Measurements from ENCODE around the gene TNMD. TPM values are rescaled to one million over a fixed set of nuclear protein-coding genes. Genes with fewer than 3 reads are reported as not detected.

Gene TNMD
- total RNA-seq: not detected in 2 replicates

DNA sequence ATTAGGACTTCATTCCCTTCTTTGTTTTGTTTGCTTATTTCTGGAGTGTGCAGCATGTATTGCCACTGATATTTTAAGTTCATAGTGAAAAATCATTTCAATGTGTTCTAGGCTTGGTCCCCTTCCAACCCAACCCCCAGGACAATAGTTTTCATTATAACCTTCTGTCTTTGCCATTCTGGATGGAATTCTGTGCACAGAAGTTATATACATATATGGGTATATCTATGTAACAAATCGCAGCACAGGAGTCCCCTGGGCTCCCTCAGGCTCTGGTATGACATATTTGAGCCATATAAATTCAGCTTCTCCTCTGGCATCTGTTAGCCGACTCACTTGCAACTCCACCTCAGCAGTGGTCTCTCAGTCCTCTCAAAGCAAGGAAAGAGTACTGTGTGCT lies at the start of gene TNMD:
Gene TNMD, plus strand, starts transcription at position 326 of the 400 bp plus-strand sequence. CDS start 83 bp downstream, outside the sequence.

DNA sequence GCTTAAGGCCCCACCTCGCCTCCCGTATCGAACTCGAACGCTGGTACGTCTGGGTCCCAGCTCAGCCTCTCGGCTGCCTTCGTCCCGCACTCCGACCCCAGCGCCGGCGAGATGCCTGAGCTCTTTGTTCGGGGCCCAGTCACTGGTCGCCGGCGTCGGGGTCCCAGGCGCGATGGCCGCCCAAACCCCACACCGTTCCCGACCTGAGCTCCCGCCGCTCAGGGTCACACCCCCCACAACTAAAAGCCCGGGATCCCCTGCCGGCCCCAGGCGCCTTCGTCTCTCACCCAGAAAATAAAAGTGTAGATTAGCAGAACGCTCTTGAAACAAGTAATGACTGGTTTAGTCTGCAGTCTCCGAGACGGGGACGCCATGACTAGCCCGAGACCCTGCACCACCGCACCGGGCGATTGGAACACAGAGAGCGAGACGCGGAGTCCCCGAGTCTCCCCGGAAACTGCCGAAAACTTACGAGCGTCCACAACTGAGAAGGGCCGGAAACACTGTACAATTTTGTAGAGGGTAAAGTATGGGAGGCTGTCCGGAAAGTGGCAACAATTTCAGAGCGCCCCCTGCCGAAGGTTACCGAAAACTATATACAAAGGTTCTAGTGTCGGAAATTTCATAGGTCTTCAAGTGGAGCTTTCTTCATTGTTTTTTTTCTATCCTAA lies 51.7 kb downstream of the TNMD start, which contains the start of gene TSPAN6:
Gene TSPAN6, minus strand, starts transcription at position 486 of the 671 bp plus-strand sequence. Its CDS starts 112 bp downstream, at position 374.

DNA sequence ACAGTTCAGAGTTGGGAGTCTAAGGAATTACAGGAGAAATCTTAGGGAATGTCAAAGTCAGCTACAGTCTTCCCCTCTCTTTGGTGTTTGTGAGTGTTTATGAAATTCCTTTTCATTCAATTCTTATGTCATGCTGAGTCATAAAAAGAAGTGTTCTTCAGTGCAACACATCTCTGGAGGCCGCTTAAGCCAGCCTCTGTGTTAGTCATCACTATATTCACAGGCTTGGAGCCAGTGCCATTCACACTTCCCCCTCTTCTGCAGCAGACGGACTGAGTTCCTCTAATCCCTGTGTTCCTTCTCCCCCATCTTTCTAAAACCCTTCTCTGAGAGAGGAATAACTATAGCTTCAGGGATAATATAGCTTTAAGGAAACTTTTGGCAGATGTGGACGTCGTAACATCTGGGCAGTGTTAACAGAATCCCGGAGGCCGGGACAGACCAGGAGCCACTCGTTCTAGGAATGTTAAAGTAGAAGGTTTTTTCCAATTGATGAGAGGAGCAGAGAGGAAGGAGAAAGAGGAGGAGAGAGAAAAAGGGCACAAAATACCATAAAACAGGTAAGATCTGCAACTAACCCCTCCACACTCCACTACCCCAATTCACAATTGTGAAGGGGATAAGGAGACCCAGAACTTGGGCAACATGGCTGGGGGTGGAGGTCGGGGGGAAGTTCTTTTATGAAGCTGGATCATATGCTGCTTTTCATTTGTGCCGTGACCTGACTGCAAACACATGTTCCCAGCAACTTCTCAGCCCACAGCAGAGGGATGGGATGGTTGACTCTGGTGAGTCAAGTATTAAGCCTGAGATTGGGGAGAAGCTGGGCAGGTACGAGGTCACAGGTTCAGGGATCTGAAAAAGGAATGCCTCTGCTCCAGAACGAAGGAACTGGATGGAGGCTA lies 59.5 kb downstream of the TNMD start, which contains the start of gene SRPX2:
Gene SRPX2, plus strand, starts transcription at position 244 of the 905 bp plus-strand sequence. CDS start 2,124 bp downstream, outside the sequence.

Other genes with a start within 250 kb of the TNMD start
- under 0.01 TPM in 2 replicates for gene PCDH19, start 174.7 kb upstream of the TNMD start, total RNA-seq
- gene TSPAN6, start 51.9 kb downstream of the TNMD start, total RNA-seq: 45.2 and 47.7 TPM in 2 replicates
- 28.4 and 36.2 TPM in 2 replicates for gene SRPX2, start 59.3 kb downstream of the TNMD start, total RNA-seq
- gene SYTL4, start 147.2 kb downstream of the TNMD start, total RNA-seq: 3.0 and 4.0 TPM in 2 replicates
- gene CSTF2, start 235.5 kb downstream of the TNMD start, total RNA-seq: 7.6 and 9.8 TPM in 2 replicates